ENCODE measurements around the gene POLR3GL. TPM values are rescaled to one million over a fixed set of nuclear protein-coding genes. Genes with fewer than 3 reads are reported as not detected.

POLR3GL gene
- total and polyA plus RNA-seq, 2 experiments from 2014 or later = 3.1 to 9.5 TPM

DNA sequence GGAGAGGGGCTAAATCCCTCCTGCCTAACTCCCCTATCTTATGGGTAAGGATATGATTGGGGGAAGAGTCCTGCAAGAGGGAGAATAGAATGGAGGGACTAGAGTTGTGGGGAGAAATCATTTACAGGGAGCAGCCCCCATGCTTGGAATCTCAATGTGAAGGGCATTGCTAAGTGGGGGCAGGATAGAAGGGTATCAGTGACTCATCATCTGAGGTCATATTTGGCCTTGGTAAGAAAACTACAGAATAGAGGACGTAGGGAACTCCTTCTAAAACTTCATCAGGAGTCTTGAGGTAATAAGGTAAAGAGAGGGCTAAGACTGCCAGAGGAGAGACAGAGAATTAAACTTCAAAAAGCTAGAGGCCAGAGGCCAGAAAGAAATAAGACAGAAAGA is 56.6 kb downstream of the POLR3GL start (continued):
- TF ChIP-seq, protein P1, sequence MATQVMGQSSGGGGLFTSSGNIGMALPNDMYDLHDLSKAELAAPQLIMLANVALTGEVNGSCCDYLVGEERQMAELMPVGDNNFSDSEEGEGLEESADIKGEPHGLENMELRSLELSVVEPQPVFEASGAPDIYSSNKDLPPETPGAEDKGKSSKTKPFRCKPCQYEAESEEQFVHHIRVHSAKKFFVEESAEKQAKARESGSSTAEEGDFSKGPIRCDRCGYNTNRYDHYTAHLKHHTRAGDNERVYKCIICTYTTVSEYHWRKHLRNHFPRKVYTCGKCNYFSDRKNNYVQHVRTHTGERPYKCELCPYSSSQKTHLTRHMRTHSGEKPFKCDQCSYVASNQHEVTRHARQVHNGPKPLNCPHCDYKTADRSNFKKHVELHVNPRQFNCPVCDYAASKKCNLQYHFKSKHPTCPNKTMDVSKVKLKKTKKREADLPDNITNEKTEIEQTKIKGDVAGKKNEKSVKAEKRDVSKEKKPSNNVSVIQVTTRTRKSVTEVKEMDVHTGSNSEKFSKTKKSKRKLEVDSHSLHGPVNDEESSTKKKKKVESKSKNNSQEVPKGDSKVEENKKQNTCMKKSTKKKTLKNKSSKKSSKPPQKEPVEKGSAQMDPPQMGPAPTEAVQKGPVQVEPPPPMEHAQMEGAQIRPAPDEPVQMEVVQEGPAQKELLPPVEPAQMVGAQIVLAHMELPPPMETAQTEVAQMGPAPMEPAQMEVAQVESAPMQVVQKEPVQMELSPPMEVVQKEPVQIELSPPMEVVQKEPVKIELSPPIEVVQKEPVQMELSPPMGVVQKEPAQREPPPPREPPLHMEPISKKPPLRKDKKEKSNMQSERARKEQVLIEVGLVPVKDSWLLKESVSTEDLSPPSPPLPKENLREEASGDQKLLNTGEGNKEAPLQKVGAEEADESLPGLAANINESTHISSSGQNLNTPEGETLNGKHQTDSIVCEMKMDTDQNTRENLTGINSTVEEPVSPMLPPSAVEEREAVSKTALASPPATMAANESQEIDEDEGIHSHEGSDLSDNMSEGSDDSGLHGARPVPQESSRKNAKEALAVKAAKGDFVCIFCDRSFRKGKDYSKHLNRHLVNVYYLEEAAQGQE (IDR thresholded peaks at IDR 0.05; ENCODE audit: unreplicated experiment) = no peak
- no peak for TF ChIP-seq STAT1 (IDR thresholded peaks at IDR 0.05; ENCODE audit: unreplicated experiment)
- TF ChIP-seq, protein P2, sequence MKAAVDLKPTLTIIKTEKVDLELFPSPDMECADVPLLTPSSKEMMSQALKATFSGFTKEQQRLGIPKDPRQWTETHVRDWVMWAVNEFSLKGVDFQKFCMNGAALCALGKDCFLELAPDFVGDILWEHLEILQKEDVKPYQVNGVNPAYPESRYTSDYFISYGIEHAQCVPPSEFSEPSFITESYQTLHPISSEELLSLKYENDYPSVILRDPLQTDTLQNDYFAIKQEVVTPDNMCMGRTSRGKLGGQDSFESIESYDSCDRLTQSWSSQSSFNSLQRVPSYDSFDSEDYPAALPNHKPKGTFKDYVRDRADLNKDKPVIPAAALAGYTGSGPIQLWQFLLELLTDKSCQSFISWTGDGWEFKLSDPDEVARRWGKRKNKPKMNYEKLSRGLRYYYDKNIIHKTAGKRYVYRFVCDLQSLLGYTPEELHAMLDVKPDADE (IDR thresholded peaks at IDR 0.05) = no peak
- no peak for TF ChIP-seq POLR2AphosphoS5 (IDR thresholded peaks at IDR 0.05; ENCODE audit: low read depth)
- TF ChIP-seq ZNF114 (CRISPR knock-in tag; IDR thresholded peaks at IDR 0.05) = no peak

DNA sequence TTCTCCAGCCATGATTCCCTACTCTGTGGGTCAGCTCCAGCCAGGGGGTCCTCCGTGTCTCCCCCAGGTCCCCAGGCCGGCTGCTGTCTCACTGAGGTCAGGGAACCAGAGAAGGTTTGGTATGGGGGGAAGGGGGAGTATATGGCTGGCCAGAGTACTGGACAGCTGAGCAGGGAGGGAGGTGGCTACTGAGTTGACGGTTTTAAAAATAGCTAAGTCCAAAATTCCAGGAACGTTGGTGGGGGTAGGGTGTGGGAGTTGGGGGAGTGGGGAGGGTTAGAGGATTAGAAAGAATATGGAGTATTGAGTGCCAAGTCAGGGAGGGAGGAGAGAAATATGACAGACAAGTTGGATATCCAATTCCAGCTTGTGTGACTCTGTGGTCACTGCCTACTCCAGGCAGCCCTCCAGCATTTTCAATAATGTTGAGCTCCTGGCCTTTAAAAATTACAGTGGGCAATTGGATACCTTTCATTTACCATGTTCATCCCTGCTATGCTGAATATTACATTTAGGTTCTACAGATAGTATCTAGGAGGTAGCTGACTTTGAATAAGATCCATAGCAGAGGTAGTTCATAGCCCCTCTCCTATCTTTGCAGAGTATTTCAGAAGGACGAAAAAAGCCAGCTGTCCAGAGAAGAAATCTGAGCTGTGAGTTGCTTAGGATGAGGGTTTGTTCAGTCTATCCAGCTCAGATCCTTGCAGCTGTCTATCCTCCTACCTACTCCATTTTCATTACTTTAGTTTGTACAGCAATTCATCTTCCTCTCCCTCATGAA is 57.3 kb downstream of the POLR3GL start, which contains the start of gene HJV:
Gene HJV (minus strand): TSS at position 114 of the 781 bp plus-strand sequence. CDS start 1,504 bp downstream, outside the sequence.
- Histone ChIP-seq H3K79me2 (replicated peaks; ENCODE audit: insufficient read depth) (no peaks in the 10 kb centered on the region), H3K4me1 (ENCODE audit: insufficient read depth) (peaks cover 21% of the 10 kb centered on the region), H3K4me3 (no peak within 1 kb of the TSS), H3F3A (replicated peaks; ENCODE audit: low read depth) (peaks cover 3% of the 10 kb centered on the region; the same call in 1 of the 2 replicates), H2AFZ (0 out of 2 replicates have a peak within 1 kb of the TSS, but pooled peaks have one; percentile 32), H3K9me2 (ENCODE audit: insufficient read depth) (no peaks in the 10 kb centered on the region), H3K27ac (ENCODE audit: low read depth) (no peak within 1 kb of the TSS), H3K4me2 (peak within 1 kb of the TSS; percentile 79; the same call in 1 of the 2 replicates), H4K20me1 (replicated peaks; ENCODE audit: insufficient read depth) (no peaks in the 10 kb centered on the region), H3K27me3 (ENCODE audit: insufficient read depth) (peaks cover 46% of the 10 kb centered on the region), H3K36me3 (ENCODE audit: insufficient read depth) (no peaks in the 10 kb centered on the region)
- H3K4me1 Mint-ChIP-seq = peaks cover 15% of the 10 kb centered on the region
- peaks cover 21% of the 10 kb centered on the region for H3K27me3 Mint-ChIP-seq (ENCODE audit: insufficient read depth, low read depth, poor library complexity)
- no peaks in the 10 kb centered on the region for H3K9me3 Mint-ChIP-seq
- H3K27ac Mint-ChIP-seq = no peak within 1 kb of the TSS
- ATAC-seq (no peak), DNase-seq (ENCODE audit: low spot score) (no peak)
- H3K4me3 Mint-ChIP-seq = no peak within 1 kb of the TSS
- H3K36me3 Mint-ChIP-seq (ENCODE audit: low read depth) = no peaks in the 10 kb centered on the region
- TF ChIP-seq, protein P1 (IDR thresholded peaks at IDR 0.05; ENCODE audit: unreplicated experiment) = no peak
- no peak for TF ChIP-seq NANOG (IDR thresholded peaks at IDR 0.05; ENCODE audit: borderline replicate concordance)
- no peak for TF ChIP-seq CREB1 (CRISPR knock-in tag; IDR thresholded peaks at IDR 0.05; ENCODE audit: low read depth)
- TF ChIP-seq, protein P3, sequence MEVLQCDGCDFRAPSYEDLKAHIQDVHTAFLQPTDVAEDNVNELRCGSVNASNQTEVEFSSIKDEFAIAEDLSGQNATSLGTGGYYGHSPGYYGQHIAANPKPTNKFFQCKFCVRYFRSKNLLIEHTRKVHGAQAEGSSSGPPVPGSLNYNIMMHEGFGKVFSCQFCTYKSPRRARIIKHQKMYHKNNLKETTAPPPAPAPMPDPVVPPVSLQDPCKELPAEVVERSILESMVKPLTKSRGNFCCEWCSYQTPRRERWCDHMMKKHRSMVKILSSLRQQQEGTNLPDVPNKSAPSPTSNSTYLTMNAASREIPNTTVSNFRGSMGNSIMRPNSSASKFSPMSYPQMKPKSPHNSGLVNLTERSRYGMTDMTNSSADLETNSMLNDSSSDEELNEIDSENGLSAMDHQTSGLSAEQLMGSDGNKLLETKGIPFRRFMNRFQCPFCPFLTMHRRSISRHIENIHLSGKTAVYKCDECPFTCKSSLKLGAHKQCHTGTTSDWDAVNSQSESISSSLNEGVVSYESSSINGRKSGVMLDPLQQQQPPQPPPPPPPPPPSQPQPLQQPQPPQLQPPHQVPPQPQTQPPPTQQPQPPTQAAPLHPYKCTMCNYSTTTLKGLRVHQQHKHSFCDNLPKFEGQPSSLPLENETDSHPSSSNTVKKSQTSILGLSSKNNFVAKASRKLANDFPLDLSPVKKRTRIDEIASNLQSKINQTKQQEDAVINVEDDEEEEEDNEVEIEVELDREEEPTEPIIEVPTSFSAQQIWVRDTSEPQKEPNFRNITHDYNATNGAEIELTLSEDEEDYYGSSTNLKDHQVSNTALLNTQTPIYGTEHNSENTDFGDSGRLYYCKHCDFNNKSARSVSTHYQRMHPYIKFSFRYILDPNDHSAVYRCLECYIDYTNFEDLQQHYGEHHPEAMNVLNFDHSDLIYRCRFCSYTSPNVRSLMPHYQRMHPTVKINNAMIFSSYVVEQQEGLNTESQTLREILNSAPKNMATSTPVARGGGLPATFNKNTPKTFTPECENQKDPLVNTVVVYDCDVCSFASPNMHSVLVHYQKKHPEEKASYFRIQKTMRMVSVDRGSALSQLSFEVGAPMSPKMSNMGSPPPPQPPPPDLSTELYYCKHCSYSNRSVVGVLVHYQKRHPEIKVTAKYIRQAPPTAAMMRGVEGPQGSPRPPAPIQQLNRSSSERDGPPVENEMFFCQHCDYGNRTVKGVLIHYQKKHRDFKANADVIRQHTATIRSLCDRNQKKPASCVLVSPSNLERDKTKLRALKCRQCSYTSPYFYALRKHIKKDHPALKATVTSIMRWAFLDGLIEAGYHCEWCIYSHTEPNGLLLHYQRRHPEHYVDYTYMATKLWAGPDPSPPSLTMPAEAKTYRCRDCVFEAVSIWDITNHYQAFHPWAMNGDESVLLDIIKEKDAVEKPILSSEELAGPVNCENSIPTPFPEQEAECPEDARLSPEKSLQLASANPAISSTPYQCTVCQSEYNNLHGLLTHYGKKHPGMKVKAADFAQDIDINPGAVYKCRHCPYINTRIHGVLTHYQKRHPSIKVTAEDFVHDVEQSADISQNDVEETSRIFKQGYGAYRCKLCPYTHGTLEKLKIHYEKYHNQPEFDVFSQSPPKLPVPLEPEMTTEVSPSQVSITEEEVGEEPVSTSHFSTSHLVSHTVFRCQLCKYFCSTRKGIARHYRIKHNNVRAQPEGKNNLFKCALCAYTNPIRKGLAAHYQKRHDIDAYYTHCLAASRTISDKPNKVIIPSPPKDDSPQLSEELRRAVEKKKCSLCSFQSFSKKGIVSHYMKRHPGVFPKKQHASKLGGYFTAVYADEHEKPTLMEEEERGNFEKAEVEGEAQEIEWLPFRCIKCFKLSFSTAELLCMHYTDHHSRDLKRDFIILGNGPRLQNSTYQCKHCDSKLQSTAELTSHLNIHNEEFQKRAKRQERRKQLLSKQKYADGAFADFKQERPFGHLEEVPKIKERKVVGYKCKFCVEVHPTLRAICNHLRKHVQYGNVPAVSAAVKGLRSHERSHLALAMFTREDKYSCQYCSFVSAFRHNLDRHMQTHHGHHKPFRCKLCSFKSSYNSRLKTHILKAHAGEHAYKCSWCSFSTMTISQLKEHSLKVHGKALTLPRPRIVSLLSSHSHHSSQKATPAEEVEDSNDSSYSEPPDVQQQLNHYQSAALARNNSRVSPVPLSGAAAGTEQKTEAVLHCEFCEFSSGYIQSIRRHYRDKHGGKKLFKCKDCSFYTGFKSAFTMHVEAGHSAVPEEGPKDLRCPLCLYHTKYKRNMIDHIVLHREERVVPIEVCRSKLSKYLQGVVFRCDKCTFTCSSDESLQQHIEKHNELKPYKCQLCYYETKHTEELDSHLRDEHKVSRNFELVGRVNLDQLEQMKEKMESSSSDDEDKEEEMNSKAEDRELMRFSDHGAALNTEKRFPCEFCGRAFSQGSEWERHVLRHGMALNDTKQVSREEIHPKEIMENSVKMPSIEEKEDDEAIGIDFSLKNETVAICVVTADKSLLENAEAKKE (CRISPR knock-in tag; IDR thresholded peaks at IDR 0.05) = no peak
